CD14-positive monocyte (primary cell): ENCODE data around the gene FRMPD1. TPM values are rescaled to one million over a fixed set of nuclear protein-coding genes. Genes with fewer than 3 reads are reported as not detected.

Experiments
- DNase-seq, 3 donors: peaks; one replicate each; pipeline ENCODE4 v3.0.0-alpha.2; 2011 to 2022
- H2AFZ ChIP-seq: 2 replicates; pipeline ENCODE4 v1.6.0; 2012; ENCODE audit warnings: mild to moderate bottlenecking, low read depth, low read length, inconsistent platforms; ENCODE audit not compliant: insufficient read depth, poor library complexity, severe bottlenecking
- H3K27ac ChIP-seq, 2 donors: 1 replicate in 1 of 2; 2 replicates in 1 of 2; pipeline ENCODE4 v1.5.1; 2012 to 2013; ENCODE audit warnings: low read length in 2 of 2, control low read depth in 1 of 2, inconsistent platforms in 1 of 2, low read depth in 1 of 2, mild to moderate bottlenecking in 1 of 2
- H3K27me3 ChIP-seq, 2 donors: one replicate each; pipeline versions ENCODE4 v1.6.0 to v1.6.1; 2011 to 2013; ENCODE audit warnings: low read length in 2 of 2; ENCODE audit not compliant: control insufficient read depth in 2 of 2, insufficient read depth in 2 of 2
- H3K36me3 ChIP-seq, 2 donors: replicated peaks in 1 of 2; 1 replicate in 1 of 2; 2 replicates in 1 of 2; pipeline versions ENCODE4 v1.5.1 to v1.6.1; 2012 to 2013; ENCODE audit warnings: low read length in 2 of 2, control low read depth in 1 of 2, inconsistent platforms in 1 of 2, mild to moderate bottlenecking in 1 of 2; ENCODE audit not compliant: insufficient read depth in 2 of 2, control insufficient read depth in 1 of 2
- H3K4me1 ChIP-seq, 2 donors: 1 replicate in 1 of 2; 2 replicates in 1 of 2; pipeline versions ENCODE4 v1.5.1 to v1.6.1; 2012 to 2013; ENCODE audit warnings: low read length in 2 of 2, control low read depth in 1 of 2, inconsistent platforms in 1 of 2, mild to moderate bottlenecking in 1 of 2, moderate library complexity in 1 of 2; ENCODE audit not compliant: insufficient read depth in 2 of 2, control insufficient read depth in 1 of 2
- H3K4me2 ChIP-seq: replicated peaks from 2 replicates; pipeline ENCODE3; 2012; ENCODE audit warnings: low read length, moderate library complexity, mild to moderate bottlenecking; ENCODE audit not compliant: poor library complexity, severe bottlenecking; ENCODE audit errors: extremely low read depth
- H3K4me3 ChIP-seq, 3 experiments: fragments of 200-600 bp in 1 of 3; sonication (generic) in 1 of 3; replicated peaks in 1 of 3; 1 replicate in 2 of 3; 2 replicates in 1 of 3; pipeline ENCODE4 v1.5.1; 2011 to 2013; ENCODE audit warnings: low read length in 3 of 3, mild to moderate bottlenecking in 3 of 3, control low read depth in 2 of 3, low read depth in 2 of 3, inconsistent platforms in 1 of 3, moderate library complexity in 1 of 3
- H3K79me2 ChIP-seq: 2 replicates; pipeline ENCODE4 v1.6.0; 2012; ENCODE audit warnings: mild to moderate bottlenecking, control low read depth, inconsistent platforms, low read length, moderate library complexity; ENCODE audit not compliant: insufficient read depth
- H3K9ac ChIP-seq: 2 replicates; pipeline ENCODE4 v1.6.0; 2017; ENCODE audit warnings: low read length, mild to moderate bottlenecking; ENCODE audit not compliant: insufficient read depth, poor library complexity, severe bottlenecking
- H3K9me3 ChIP-seq, 2 donors: replicated peaks in 1 of 2; 1 replicate in 1 of 2; 2 replicates in 1 of 2; pipeline versions ENCODE4 v1.5.1 to v1.6.1; 2012 to 2013; ENCODE audit warnings: low read length in 2 of 2, control low read depth in 1 of 2; ENCODE audit not compliant: control insufficient read depth in 1 of 2, insufficient read depth in 1 of 2
- H4K20me1 ChIP-seq: 2 replicates; pipeline ENCODE4 v1.6.0; 2012; ENCODE audit warnings: mild to moderate bottlenecking, low read length, control low read depth, moderate library complexity; ENCODE audit not compliant: insufficient read depth
- H3K27ac Mint-ChIP-seq, 7 donors: one replicate each; pipeline ENCODE4 v1.8.0; 2020; ENCODE audit warnings: mild to moderate bottlenecking in 7 of 7, mixed read lengths in 7 of 7, moderate library complexity in 6 of 7, inconsistent platforms in 2 of 7
- H3K27me3 Mint-ChIP-seq, 3 donors: one replicate each; pipeline ENCODE4 v1.8.0; 2021 to 2022; ENCODE audit warnings: low read depth in 3 of 3, mild to moderate bottlenecking in 3 of 3, mixed read lengths in 3 of 3, moderate library complexity in 3 of 3, inconsistent platforms in 1 of 3
- H3K36me3 Mint-ChIP-seq, 2 donors: one replicate each; pipeline ENCODE4 v1.8.0; 2020; ENCODE audit warnings: mixed read lengths in 2 of 2, inconsistent platforms in 1 of 2, mild to moderate bottlenecking in 1 of 2
- H3K4me1 Mint-ChIP-seq: one replicate; pipeline ENCODE4 v1.8.0; 2020; ENCODE audit warnings: mild to moderate bottlenecking, mixed read lengths
- H3K4me3 Mint-ChIP-seq, 2 donors: one replicate each; pipeline ENCODE4 v1.8.0; 2020; ENCODE audit warnings: mild to moderate bottlenecking in 2 of 2, mixed read lengths in 2 of 2, moderate library complexity in 1 of 2
- H3K9me3 Mint-ChIP-seq, 7 donors: one replicate each; pipeline ENCODE4 v1.8.0; 2020 to 2022; ENCODE audit warnings: mixed read lengths in 7 of 7, mild to moderate bottlenecking in 6 of 7, moderate library complexity in 6 of 7, inconsistent platforms in 2 of 7
- WGBS: methylation state at CpG from one replicate; pipeline ENCODE4 v1.1.5; 2013; ENCODE audit warnings: missing lambda C conversion rate; ENCODE audit not compliant: insufficient coverage; 5-methylcytosine and 5-hydroxymethylcytosine counted together
- intact Hi-C, 2 donors: fragments of 100-400 bp; cut with micrococcal nuclease; formaldehyde crosslinking; loops; one replicate each; pipeline versions ENCODE4 v1.15.0 to v1.15.1; 2023
- polyA plus RNA-seq, 3 donors: library from polyadenylated mRNA; depleted of rRNA in 1 of 3; unstranded in 2 of 3; stranded (reverse) in 1 of 3; fragments of 300-500 nt in 2 of 3; fragments of >200 nt in 1 of 3; fragmentation: Illumina TruSeq in 2 of 3; gene quantifications; 1 replicate in 2 of 3; 2 replicates in 1 of 3; pipeline ENCODE4 v1.2.3, GENCODE V29; 2012 to 2021
- TF ChIP-seq, protein P1 (sequence below): fragments of 200-600 bp; IDR thresholded peaks from one replicate; pipeline ENCODE4 v1.8.0; 2022; ENCODE audit warnings: antibody characterized with exemption, mild to moderate bottlenecking

The FRMPD1 gene
- polyA plus RNA-seq, 3 donors = 0.03 TPM; not detected in 2

DNA sequence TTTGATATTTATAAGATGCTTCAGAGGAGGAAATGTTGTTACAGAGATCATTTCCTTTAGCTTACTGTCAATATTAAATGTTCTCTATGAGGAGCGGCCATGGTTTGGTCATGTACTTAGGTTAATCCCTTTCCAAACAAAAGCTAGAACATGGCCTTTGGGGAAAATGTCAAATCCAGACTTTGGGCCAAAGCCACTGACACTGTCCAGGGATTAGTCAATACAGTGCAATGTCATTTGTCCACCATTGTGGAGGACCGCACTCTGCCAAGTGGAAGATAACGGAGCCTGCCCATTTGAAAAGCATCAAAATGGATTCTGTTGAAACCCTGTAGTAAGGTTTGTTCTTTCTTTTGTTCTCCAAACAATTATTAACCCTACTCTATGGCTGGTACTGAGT is 50.1 kb downstream of the FRMPD1 start:
- WGBS = 80% methylated on average over 1 of the region's 3 CpGs
- no peaks in the 10 kb centered on the region for H3K36me3 ChIP-seq

DNA sequence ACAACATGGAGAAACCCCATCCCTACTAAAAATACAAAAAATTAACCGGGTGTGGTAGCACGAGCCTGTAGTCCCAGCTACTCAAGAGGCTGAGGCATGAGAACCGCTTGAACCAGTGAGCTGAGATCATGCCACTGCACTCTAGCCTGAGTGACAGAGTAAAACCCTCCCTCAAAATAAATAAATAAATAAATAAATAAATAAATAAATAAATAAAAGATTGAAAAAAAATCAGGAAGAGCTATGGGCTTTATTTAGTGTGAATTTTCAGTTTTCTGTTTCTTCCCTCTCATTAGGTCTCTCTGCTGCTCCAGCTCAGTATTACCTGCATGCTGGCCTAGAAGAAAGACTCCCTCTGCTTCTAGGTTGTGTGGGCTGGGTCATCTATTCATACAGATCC is 55.0 kb downstream of the FRMPD1 start:
- TF ChIP-seq, protein P1, sequence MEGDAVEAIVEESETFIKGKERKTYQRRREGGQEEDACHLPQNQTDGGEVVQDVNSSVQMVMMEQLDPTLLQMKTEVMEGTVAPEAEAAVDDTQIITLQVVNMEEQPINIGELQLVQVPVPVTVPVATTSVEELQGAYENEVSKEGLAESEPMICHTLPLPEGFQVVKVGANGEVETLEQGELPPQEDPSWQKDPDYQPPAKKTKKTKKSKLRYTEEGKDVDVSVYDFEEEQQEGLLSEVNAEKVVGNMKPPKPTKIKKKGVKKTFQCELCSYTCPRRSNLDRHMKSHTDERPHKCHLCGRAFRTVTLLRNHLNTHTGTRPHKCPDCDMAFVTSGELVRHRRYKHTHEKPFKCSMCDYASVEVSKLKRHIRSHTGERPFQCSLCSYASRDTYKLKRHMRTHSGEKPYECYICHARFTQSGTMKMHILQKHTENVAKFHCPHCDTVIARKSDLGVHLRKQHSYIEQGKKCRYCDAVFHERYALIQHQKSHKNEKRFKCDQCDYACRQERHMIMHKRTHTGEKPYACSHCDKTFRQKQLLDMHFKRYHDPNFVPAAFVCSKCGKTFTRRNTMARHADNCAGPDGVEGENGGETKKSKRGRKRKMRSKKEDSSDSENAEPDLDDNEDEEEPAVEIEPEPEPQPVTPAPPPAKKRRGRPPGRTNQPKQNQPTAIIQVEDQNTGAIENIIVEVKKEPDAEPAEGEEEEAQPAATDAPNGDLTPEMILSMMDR = no peak
- no peaks in the 10 kb centered on the region for H3K4me1 Mint-ChIP-seq

More for the DNA sequence above, 50.1 kb downstream of the FRMPD1 start:
- Mint-ChIP-seq H3K4me1 (no peaks in the 10 kb centered on the region), H3K27ac (no peak overlapping the region), H3K27me3 (peaks cover 0 to 2% (median 1%) of the 10 kb centered on the region in 3 donors), H3K4me3 (no peak overlapping the region), H3K9me3 (peaks cover 0 to 2% (median 0%) of the 10 kb centered on the region in 7 donors), H3K36me3 (no peaks in the 10 kb centered on the region)
- no peaks in the 10 kb centered on the region for H3K9me3 ChIP-seq
- no peak overlapping the region for H3K4me3 ChIP-seq
- H3K4me1 ChIP-seq = no peaks in the 10 kb centered on the region
- no peak overlapping the region for H3K4me2 ChIP-seq
- no peaks in the 10 kb centered on the region for H3K27me3 ChIP-seq
- TF ChIP-seq, protein P1 = no peak
- H2AFZ ChIP-seq = no peak overlapping the region
- H3K9ac ChIP-seq = no peak overlapping the region
- H4K20me1 ChIP-seq = no peaks in the 10 kb centered on the region
- H3K79me2 ChIP-seq = no peaks in the 10 kb centered on the region
- intact Hi-C loops = no loop called here
- no peak overlapping the region for H3K27ac ChIP-seq
- no peak for DNase-seq

More for the DNA sequence above, 55.0 kb downstream of the FRMPD1 start:
- H3K4me1 ChIP-seq = no peaks in the 10 kb centered on the region
- Mint-ChIP-seq H3K27me3 (peaks cover 0 to 3% (median 3%) of the 10 kb centered on the region in 3 donors), H3K9me3 (no peaks in the 10 kb centered on the region), H3K36me3 (no peaks in the 10 kb centered on the region), H3K4me3 (no peak overlapping the region), H3K27ac (peak overlapping the region in 1 of 7 donors; percentile 6)
- H3K79me2 ChIP-seq = no peaks in the 10 kb centered on the region
- H3K36me3 ChIP-seq = no peaks in the 10 kb centered on the region
- H3K27ac ChIP-seq = no peak overlapping the region
- intact Hi-C loops = no loop called here
- H3K4me2 ChIP-seq = no peak overlapping the region
- no peaks in the 10 kb centered on the region for H4K20me1 ChIP-seq
- no peaks in the 10 kb centered on the region for H3K9me3 ChIP-seq
- no peak overlapping the region for H3K9ac ChIP-seq
- H3K4me3 ChIP-seq = no peak overlapping the region
- no peak overlapping the region for H2AFZ ChIP-seq
- H3K27me3 ChIP-seq = no peaks in the 10 kb centered on the region
- no peak for DNase-seq
- no CpG with 5 or more reads among the region's 3 CpGs for WGBS
